Measurements from ENCODE around the gene REV1. TPM values are rescaled to one million over a fixed set of nuclear protein-coding genes. Genes with fewer than 3 reads are reported as not detected.

Gene REV1
- total and polyA plus RNA-seq, 2 donors: 23.9 to 27.1 TPM

Other genes with a start within 250 kb of the REV1 start
- gene LYG2, start 234.4 kb downstream of the REV1 start, total RNA-seq: not detected
- gene LYG2, start 234.4 kb downstream of the REV1 start, polyA plus RNA-seq: 0.09 TPM
- 1.8 TPM for gene LYG1, start 188.8 kb downstream of the REV1 start, total RNA-seq
- 21.5 TPM for gene LYG1, start 188.8 kb downstream of the REV1 start, polyA plus RNA-seq
- 59.8 TPM for gene TXNDC9, start 153.7 kb downstream of the REV1 start, total RNA-seq
- 36.8 TPM for gene TXNDC9, start 153.7 kb downstream of the REV1 start, polyA plus RNA-seq
- gene EIF5B, start 152.6 kb downstream of the REV1 start, total RNA-seq: 13.2 TPM
- gene EIF5B, start 152.6 kb downstream of the REV1 start, polyA plus RNA-seq: 26.3 TPM